GM12878 (cell line): Measurements from ENCODE around the gene MAN2B2. TPM values are rescaled to one million over a fixed set of nuclear protein-coding genes. Genes with fewer than 3 reads are reported as not detected.
A peak's percentile ranks its signal among the peaks of the same experiment; 100 is the strongest.

Source experiments
- BCL11A ChIP-seq: IDR thresholded peaks from 2 replicates; pipeline ENCODE4 v1.6.1; 2011; ENCODE audit warnings: low read depth, low read length
- BCL3 ChIP-seq: IDR thresholded peaks from 2 replicates; pipeline ENCODE4 v1.6.1; 2011; ENCODE audit warnings: borderline replicate concordance, low read depth, mild to moderate bottlenecking, moderate library complexity, low read length; ENCODE audit not compliant: insufficient read depth, poor library complexity, severe bottlenecking
- EED ChIP-seq: sonication (generic); IDR thresholded peaks from 2 replicates; pipeline ENCODE4 v1.6.1; 2016; ENCODE audit warnings: antibody characterized with exemption, low read depth
- FOXM1 ChIP-seq: IDR thresholded peaks from 2 replicates; pipeline ENCODE4 v1.6.1; 2012; ENCODE audit warnings: low read depth, mild to moderate bottlenecking, inconsistent platforms, low read length, moderate library complexity
- GABPA ChIP-seq: IDR thresholded peaks from 2 replicates; pipeline ENCODE4 v1.6.1; 2014; ENCODE audit warnings: antibody characterized with exemption, low read depth, mild to moderate bottlenecking, inconsistent platforms
- MXI1 ChIP-seq: fragments of 150-350 bp; IDR thresholded peaks from 2 replicates; pipeline ENCODE4 v1.6.1; 2011; ENCODE audit warnings: low read depth, mild to moderate bottlenecking, inconsistent platforms, low read length, improper control_type of control experiment
- NFIC ChIP-seq: IDR thresholded peaks from 2 replicates; pipeline ENCODE4 v1.6.1; 2012; ENCODE audit warnings: low read depth, mild to moderate bottlenecking, inconsistent platforms, low read length, moderate library complexity
- NFYA ChIP-seq: IDR thresholded peaks from 2 replicates; pipeline ENCODE4 v1.6.1; 2011; ENCODE audit warnings: low read depth, mild to moderate bottlenecking, low read length, improper control_type of control experiment, borderline replicate concordance
- NR2F1 ChIP-seq: fragments of 450-650 bp; conservative IDR thresholded peaks from 2 replicates; pipeline ENCODE4 v1.6.1; 2017; ENCODE audit warnings: mild to moderate bottlenecking
- POLR2AphosphoS2 ChIP-seq: IDR thresholded peaks from 2 replicates; pipeline ENCODE4 v1.6.1; 2011; ENCODE audit warnings: low read depth, mild to moderate bottlenecking, low read length, improper control_type of control experiment, moderate library complexity
- POLR2AphosphoS5 ChIP-seq: IDR thresholded peaks from 2 replicates; pipeline ENCODE4 v1.6.1; 2011; ENCODE audit warnings: mild to moderate bottlenecking, low read length, inconsistent platforms
- RUNX3 ChIP-seq: IDR thresholded peaks from 2 replicates; pipeline ENCODE4 v1.6.1; 2012; ENCODE audit warnings: low read length, inconsistent platforms
- SIN3A ChIP-seq: IDR thresholded peaks from 2 replicates; pipeline ENCODE4 v1.6.1; 2012; ENCODE audit warnings: low read depth, low read length, improper control_type of control experiment
- SREBF1 ChIP-seq: IDR thresholded peaks from 2 replicates; pipeline ENCODE4 v1.6.1; 2012; ENCODE audit warnings: mild to moderate bottlenecking, low read length
- SUZ12 ChIP-seq: fragments of 200-600 bp; sonication (generic); IDR thresholded peaks from one replicate; pipeline ENCODE4 v1.6.1; 2018; ENCODE audit warnings: antibody characterized with exemption, mild to moderate bottlenecking; ENCODE audit not compliant: unreplicated experiment
- TAF1 ChIP-seq: IDR thresholded peaks from 2 replicates; pipeline ENCODE4 v1.6.1; 2011; ENCODE audit warnings: mild to moderate bottlenecking, low read depth, low read length, borderline replicate concordance
- TCF3 ChIP-seq: IDR thresholded peaks from 2 replicates; pipeline ENCODE4 v1.6.1; 2012; ENCODE audit warnings: low read depth, mild to moderate bottlenecking, low read length, borderline replicate concordance; ENCODE audit not compliant: insufficient read depth
- ZBED1 ChIP-seq: IDR thresholded peaks from 2 replicates; pipeline ENCODE4 v1.6.1; 2016; ENCODE audit warnings: borderline replicate concordance
- ZBTB4 ChIP-seq: fragments of 450-650 bp; formaldehyde crosslinking; IDR thresholded peaks from 2 replicates; pipeline ENCODE4 v1.4.0; 2022; ENCODE audit warnings: mild to moderate bottlenecking, moderate library complexity
- ZNF687 ChIP-seq: fragments of 450-650 bp; IDR thresholded peaks from 2 replicates; pipeline ENCODE4 v1.6.1; 2017; ENCODE audit warnings: mild to moderate bottlenecking, moderate library complexity
- polyA plus RNA-seq, 11 experiments: library from polyadenylated mRNA; depleted of rRNA in 4 of 11; unstranded in 6 of 11; stranded (reverse) in 5 of 11; fragments of >200 nt; fragmentation: Nextera tagmentation in 4 of 11; fragmentation: Illumina TruSeq in 1 of 11; extraction: Ambion mirVana in 4 of 11; extraction: Trizol in 1 of 11; gene quantifications; 1 replicate in 1 of 11; 2 replicates in 10 of 11; pipeline versions ENCODE4 v1.2.1 to v1.2.3, GENCODE V29; 2011 to 2016; ENCODE audit warnings: inconsistent platforms in 2 of 11, missing spikeins in 2 of 11, low read depth in 1 of 11
- total RNA-seq, 4 experiments: library from RNA; depleted of rRNA in 3 of 4; stranded (reverse); fragments of >200 nt in 3 of 4; fragmentation: Illumina TruSeq in 1 of 4; extraction: Trizol in 1 of 4; gene quantifications; 2 replicates each; pipeline versions ENCODE4 v1.2.1 to v1.2.3, GENCODE V29; 2013 to 2021

The MAN2B2 gene
- total and polyA plus RNA-seq, 10 of the 15 experiments (the other 5 are each of a cell fraction or from before 2014, with no cell fraction given), result 0.47 to 14.5 (median 7.0) TPM

DNA sequence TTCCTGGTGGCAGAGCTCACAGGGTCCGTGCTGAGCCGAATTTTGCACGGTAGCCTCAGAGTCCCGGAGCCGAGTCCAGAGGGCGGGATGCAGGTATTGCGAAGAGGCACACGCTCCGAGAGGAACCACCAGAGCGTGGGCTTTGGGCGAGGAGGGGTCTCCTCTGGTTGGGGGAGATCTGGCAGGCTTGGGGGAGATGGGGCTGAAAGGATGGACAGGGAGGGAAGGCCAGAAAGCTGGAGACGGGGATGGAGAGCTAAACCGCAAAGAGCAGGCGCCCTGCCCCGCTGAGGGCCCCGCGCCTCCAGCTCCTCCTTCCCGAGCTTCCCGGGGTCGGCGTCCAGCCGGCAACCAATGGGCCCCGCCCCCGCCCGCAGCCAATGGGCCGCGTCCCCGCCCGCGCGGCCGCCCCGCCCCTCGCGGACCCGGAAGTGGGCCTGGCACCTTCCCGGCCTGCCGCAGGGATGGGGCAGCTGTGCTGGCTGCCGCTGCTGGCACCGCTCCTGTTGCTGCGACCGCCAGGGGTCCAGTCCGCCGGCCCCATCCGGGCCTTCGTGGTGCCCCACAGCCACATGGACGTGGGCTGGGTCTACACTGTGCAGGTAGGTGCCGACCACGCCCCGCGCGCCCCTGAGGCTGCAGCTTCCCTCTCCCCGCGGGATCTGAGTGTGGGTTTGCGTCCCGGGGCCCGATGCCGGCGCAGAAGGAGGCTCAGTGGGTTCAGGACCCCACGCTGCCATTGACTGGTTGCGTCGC is at the start of gene MAN2B2 (continued):
- TF ChIP-seq SUZ12 (no peak), ZBED1 (no peak), RUNX3 (peak; percentile 60; the same call in 1 of the 2 replicates), EED (no peak), NR2F1 (0 out of 2 replicates have a peak, but pooled peaks have one; percentile 38), MXI1 (peak; percentile 27; the same call in 1 of the 2 replicates), ZBTB4 (CRISPR knock-in tag) (no peak), FOXM1 (no peak), SREBF1 (no peak), BCL3 (no peak), BCL11A (no peak), NFYA (no peak), TAF1 (peak; percentile 61; the same call in 1 of the 2 replicates), POLR2AphosphoS5 (peak; percentile 72; the same call in 1 of the 2 replicates), NFIC (no peak), POLR2AphosphoS2 (0 out of 2 replicates have a peak, but pooled peaks have one; percentile 70), SIN3A (peak; percentile 88), ZNF687 (peak; percentile 68; the same call in 1 of the 2 replicates), TCF3 (peak; percentile 78; the same call in 1 of the 2 replicates), GABPA (no peak)
